Subcutaneous adipose tissue (tissue), 4 donors: ENCODE results near the gene CCDC141. TPM values are rescaled to one million over a fixed set of nuclear protein-coding genes. Genes with fewer than 3 reads are reported as not detected.

Experiments used
- total RNA-seq, 4 donors: library from RNA; depleted of rRNA; stranded (reverse); fragments of >200 nt; gene quantifications; one replicate each; pipeline ENCODE4 v1.1.0, GENCODE V29; 2016
- TF ChIP-seq, protein P1 (sequence below): fragments of 450-650 bp; IDR thresholded peaks from one replicate; pipeline ENCODE4 v1.5.1; 2016; ENCODE audit warnings: low read depth, mild to moderate bottlenecking, control low read depth, antibody characterized with exemption, moderate library complexity

Gene CCDC141
- total RNA-seq, 4 donors from 2014 or later = 5.4 to 26.4 (median 16.7) TPM

DNA sequence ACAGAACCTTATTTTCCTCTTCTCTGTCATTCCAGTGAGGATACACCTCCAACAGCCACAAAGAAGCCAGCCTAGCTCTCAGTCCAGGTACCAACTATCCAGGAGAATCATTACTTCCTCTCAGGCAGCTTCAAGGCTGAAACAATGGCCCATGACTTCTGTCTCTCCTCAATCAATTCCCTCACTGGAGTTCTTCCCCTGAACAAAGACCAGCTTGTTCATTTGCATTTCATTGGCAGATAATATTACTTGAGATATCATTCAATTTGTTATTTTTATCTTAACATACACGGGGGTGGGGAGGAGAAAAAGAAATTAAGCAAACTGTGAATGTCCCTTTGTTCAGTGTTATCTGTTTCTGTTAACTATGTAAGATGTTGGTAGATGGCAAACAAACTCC lies 44.0 kb downstream of the CCDC141 start:
- TF ChIP-seq, protein P1, sequence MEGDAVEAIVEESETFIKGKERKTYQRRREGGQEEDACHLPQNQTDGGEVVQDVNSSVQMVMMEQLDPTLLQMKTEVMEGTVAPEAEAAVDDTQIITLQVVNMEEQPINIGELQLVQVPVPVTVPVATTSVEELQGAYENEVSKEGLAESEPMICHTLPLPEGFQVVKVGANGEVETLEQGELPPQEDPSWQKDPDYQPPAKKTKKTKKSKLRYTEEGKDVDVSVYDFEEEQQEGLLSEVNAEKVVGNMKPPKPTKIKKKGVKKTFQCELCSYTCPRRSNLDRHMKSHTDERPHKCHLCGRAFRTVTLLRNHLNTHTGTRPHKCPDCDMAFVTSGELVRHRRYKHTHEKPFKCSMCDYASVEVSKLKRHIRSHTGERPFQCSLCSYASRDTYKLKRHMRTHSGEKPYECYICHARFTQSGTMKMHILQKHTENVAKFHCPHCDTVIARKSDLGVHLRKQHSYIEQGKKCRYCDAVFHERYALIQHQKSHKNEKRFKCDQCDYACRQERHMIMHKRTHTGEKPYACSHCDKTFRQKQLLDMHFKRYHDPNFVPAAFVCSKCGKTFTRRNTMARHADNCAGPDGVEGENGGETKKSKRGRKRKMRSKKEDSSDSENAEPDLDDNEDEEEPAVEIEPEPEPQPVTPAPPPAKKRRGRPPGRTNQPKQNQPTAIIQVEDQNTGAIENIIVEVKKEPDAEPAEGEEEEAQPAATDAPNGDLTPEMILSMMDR = no peak

GRCh38 chr2:178999476-178999875 lies 50.5 kb downstream of the CCDC141 start:
- TF ChIP-seq, protein P1 = no peak

- TF ChIP-seq, protein P1 = no peak
Measured at GRCh38 chr2:178998539-178998938, 51.4 kb downstream of the CCDC141 start.

DNA sequence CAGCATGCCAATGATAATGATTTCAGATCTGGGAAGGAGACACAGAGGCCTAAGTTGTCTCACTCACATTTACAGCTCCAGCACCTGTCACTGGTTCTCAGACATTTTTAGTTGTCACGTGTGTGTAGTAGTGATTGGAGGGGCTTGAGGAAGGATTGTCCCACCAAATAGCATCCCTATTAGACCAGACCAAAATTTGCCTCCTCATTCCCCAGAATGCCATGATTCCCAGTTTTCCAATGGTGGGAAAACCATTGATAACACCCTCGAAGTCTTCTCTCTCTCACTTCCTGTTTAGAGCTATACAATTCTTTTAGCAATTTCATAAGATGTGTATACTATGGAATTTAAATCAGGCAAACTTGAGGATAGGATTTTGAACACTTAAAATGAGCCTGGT lies 52.5 kb downstream of the CCDC141 start:
- TF ChIP-seq, protein P1 = no peak

- TF ChIP-seq, protein P1 = no peak
Measured at GRCh38 chr2:178997067-178997466, 52.9 kb downstream of the CCDC141 start.

GRCh38 chr2:178994264-178994663 lies 55.7 kb downstream of the CCDC141 start:
- TF ChIP-seq, protein P1 = no peak

GRCh38 chr2:178993788-178994187 lies 56.1 kb downstream of the CCDC141 start:
- TF ChIP-seq, protein P1 = no peak
